H1 (cell line): ENCODE data around the gene PKD2. TPM values are rescaled to one million over a fixed set of nuclear protein-coding genes. Genes with fewer than 3 reads are reported as not detected.

Source experiments
- CTCF ChIA-PET: fragments of 300-600 bp; sonication (Branson Sonifier 250); formaldehyde crosslinking; loops from one replicate; lab custom pipeline; 2021; ENCODE audit not compliant: partially characterized antibody; lab: Charles Lee
- POLR2A ChIA-PET: fragments of 300-600 bp; sonication (Branson Sonifier 250); formaldehyde crosslinking; loops from one replicate; lab custom pipeline; 2021; ENCODE audit warnings: inconsistent platforms; ENCODE audit not compliant: partially characterized antibody; lab: Charles Lee
- DNase-seq, 2 experiments: peaks; one replicate each; pipeline versions ENCODE4 v3.0.0 to v3.0.0-alpha.2; 2010 to 2022; ENCODE audit warnings: low spot score in 2 of 2, low read depth in 1 of 2, mixed read lengths in 1 of 2
- FAIRE-seq: peaks from 2 replicates; lab custom pipeline; 2011; peaks lifted over from hg19 to GRCh38; lab: Jason Lieb, UNC
- H2AFZ ChIP-seq: 2 replicates; pipeline ENCODE4 v1.8.1; 2012; ENCODE audit warnings: low read length, inconsistent platforms
- H2AK5ac ChIP-seq: 2 replicates; pipeline ENCODE4 v1.6.1; 2013; ENCODE audit warnings: low read depth, low read length
- H2BK120ac ChIP-seq: replicated peaks from 2 replicates; pipeline ENCODE3; 2013; ENCODE audit warnings: low read depth, low read length, inconsistent platforms
- H2BK12ac ChIP-seq: 2 replicates; pipeline ENCODE4 v1.6.1; 2013; ENCODE audit warnings: low read depth, low read length
- H2BK15ac ChIP-seq: 2 replicates; pipeline ENCODE4 v1.6.1; 2013; ENCODE audit warnings: low read length
- H2BK20ac ChIP-seq: 2 replicates; pipeline ENCODE4 v1.6.1; 2013; ENCODE audit warnings: low read length
- H2BK5ac ChIP-seq: 2 replicates; pipeline ENCODE4 v1.6.1; 2013; ENCODE audit warnings: low read depth, low read length
- H3K14ac ChIP-seq: 2 replicates; pipeline ENCODE4 v1.6.1; 2013; ENCODE audit warnings: inconsistent platforms; ENCODE audit not compliant: insufficient read length
- H3K18ac ChIP-seq: 2 replicates; pipeline ENCODE4 v1.6.1; 2013; ENCODE audit warnings: low read length; ENCODE audit errors: extremely low read depth
- H3K23ac ChIP-seq: 2 replicates; pipeline ENCODE4 v1.6.1; 2013; ENCODE audit warnings: inconsistent platforms; ENCODE audit not compliant: insufficient read length
- H3K23me2 ChIP-seq: 2 replicates; pipeline ENCODE4 v1.6.1; 2013; ENCODE audit warnings: low read depth, low read length
- H3K27ac ChIP-seq: 2 replicates; pipeline ENCODE4 v1.6.1; 2011; ENCODE audit warnings: low read depth, low read length, inconsistent platforms
- H3K27me3 ChIP-seq, 4 experiments: replicated peaks in 1 of 4; 1 replicate in 1 of 4; 2 replicates in 3 of 4; pipeline versions ENCODE4 v1.6.1 to v1.8.1; 2011 to 2013; ENCODE audit warnings: low read length in 3 of 4, mild to moderate bottlenecking in 3 of 4, inconsistent platforms in 2 of 4, mixed read lengths in 2 of 4, moderate library complexity in 1 of 4; ENCODE audit not compliant: control insufficient read depth in 3 of 4, insufficient read depth in 3 of 4; ENCODE audit errors: extremely low read depth in 1 of 4
- H3K36me3 ChIP-seq, 4 experiments: 2 replicates each; pipeline versions ENCODE4 v1.6.1 to v1.8.1; 2011 to 2013; ENCODE audit warnings: mild to moderate bottlenecking in 4 of 4, low read length in 3 of 4, moderate library complexity in 2 of 4, control low read depth in 1 of 4, inconsistent platforms in 1 of 4; ENCODE audit not compliant: insufficient read depth in 4 of 4, control insufficient read depth in 2 of 4
- H3K4ac ChIP-seq: replicated peaks from 2 replicates; pipeline ENCODE3; 2013; ENCODE audit warnings: low read length, low read depth, mixed read lengths, inconsistent platforms; ENCODE audit not compliant: insufficient read length
- H3K4me1 ChIP-seq, 4 experiments: replicated peaks in 1 of 4; 1 replicate in 1 of 4; 2 replicates in 3 of 4; pipeline versions ENCODE4 v1.6.1 to v1.8.1; 2011 to 2013; ENCODE audit warnings: low read length in 3 of 4, inconsistent platforms in 2 of 4, mixed read lengths in 1 of 4; ENCODE audit not compliant: insufficient read depth in 4 of 4, control insufficient read depth in 3 of 4
- H3K4me2 ChIP-seq, 2 experiments: 2 replicates each; pipeline versions ENCODE4 v1.6.1 to v1.8.1; 2011 to 2013; ENCODE audit warnings: low read depth in 2 of 2, low read length in 2 of 2, control low read depth in 1 of 2, inconsistent platforms in 1 of 2, mild to moderate bottlenecking in 1 of 2; ENCODE audit not compliant: insufficient read depth in 1 of 2
- H3K4me3 ChIP-seq, 4 experiments: fragments of 200-600, 300-600 bp in 1 of 4; sonication (generic), shearing (Covaris generic), sonication (Bioruptor Twin) in 1 of 4; 2 replicates each; pipeline versions ENCODE4 v1.5.1 to v1.8.1; 2011 to 2016; ENCODE audit warnings: low read length in 4 of 4, low read depth in 3 of 4, control low read depth in 2 of 4, inconsistent platforms in 2 of 4, mild to moderate bottlenecking in 2 of 4, mixed read lengths in 1 of 4, moderate library complexity in 1 of 4; ENCODE audit not compliant: insufficient read depth in 2 of 4; ENCODE audit errors: extremely low read depth in 1 of 4
- H3K56ac ChIP-seq: replicated peaks from 2 replicates; pipeline ENCODE3; 2013; ENCODE audit warnings: low read depth, mild to moderate bottlenecking, mixed read lengths, low read length, inconsistent platforms; ENCODE audit not compliant: insufficient read length
- H3K79me1 ChIP-seq: 2 replicates; pipeline ENCODE4 v1.6.1; 2013; ENCODE audit warnings: low read depth, low read length, control low read depth
- H3K79me2 ChIP-seq, 2 experiments: 2 replicates each; pipeline versions ENCODE4 v1.6.1 to v1.8.1; 2012 to 2013; ENCODE audit warnings: low read length in 2 of 2, mild to moderate bottlenecking in 2 of 2, inconsistent platforms in 1 of 2; ENCODE audit not compliant: insufficient read depth in 2 of 2, control insufficient read depth in 1 of 2
- H3K9ac ChIP-seq, 4 experiments: replicated peaks in 1 of 4; 1 replicate in 1 of 4; 2 replicates in 3 of 4; pipeline versions ENCODE4 v1.6.1 to v1.8.1; 2011 to 2013; ENCODE audit warnings: low read depth in 3 of 4, low read length in 3 of 4, control low read depth in 2 of 4, mild to moderate bottlenecking in 2 of 4, moderate library complexity in 2 of 4, inconsistent platforms in 1 of 4; ENCODE audit errors: extremely low read depth in 1 of 4
- H3K9me3 ChIP-seq, 2 experiments: 2 replicates each; pipeline versions ENCODE4 v1.6.1 to v1.8.1; 2012 to 2013; ENCODE audit warnings: mild to moderate bottlenecking in 2 of 2, moderate library complexity in 2 of 2, control low read depth in 1 of 2, inconsistent platforms in 1 of 2, low read depth in 1 of 2, low read length in 1 of 2, mixed read lengths in 1 of 2; ENCODE audit not compliant: insufficient read depth in 2 of 2
- H4K20me1 ChIP-seq, 2 experiments: replicated peaks in 1 of 2; 2 replicates each; pipeline versions ENCODE3 to v1.8.1; 2011 to 2013; ENCODE audit warnings: inconsistent platforms in 2 of 2, low read length in 2 of 2, mild to moderate bottlenecking in 1 of 2; ENCODE audit not compliant: insufficient read depth in 2 of 2, control insufficient read depth in 1 of 2
- H4K5ac ChIP-seq: 2 replicates; pipeline ENCODE4 v1.6.1; 2013; ENCODE audit warnings: low read length, low read depth, mixed read lengths, inconsistent platforms; ENCODE audit not compliant: insufficient read length
- H4K8ac ChIP-seq: 2 replicates; pipeline ENCODE4 v1.8.0; 2013; ENCODE audit warnings: mild to moderate bottlenecking, moderate library complexity, low read length, inconsistent platforms; ENCODE audit not compliant: insufficient read depth; ENCODE audit errors: extremely low read depth
- H4K91ac ChIP-seq: replicated peaks from 2 replicates; pipeline ENCODE3; 2013; ENCODE audit warnings: low read length, mixed read lengths, inconsistent platforms; ENCODE audit not compliant: insufficient read length
- CREB1 ChIP-seq: IDR thresholded peaks from 2 replicates; pipeline ENCODE4 v1.6.1; 2012; ENCODE audit warnings: inconsistent platforms
- EZH2 ChIP-seq: fragments of 200-600 bp; sonication (generic); IDR thresholded peaks from 2 replicates; pipeline ENCODE4 v1.7.1; 2012; ENCODE audit warnings: low read depth, mild to moderate bottlenecking, moderate library complexity, low read length, inconsistent platforms; ENCODE audit not compliant: severe bottlenecking
- HDAC2 ChIP-seq, 2 experiments: fragments of 300-600 bp in 1 of 2; sonication (generic) in 1 of 2; IDR thresholded peaks; 2 replicates each; pipeline ENCODE4 v1.6.1; 2011 to 2012; ENCODE audit warnings: low read depth in 2 of 2, low read length in 2 of 2, mild to moderate bottlenecking in 2 of 2, moderate library complexity in 2 of 2, borderline replicate concordance in 1 of 2, inconsistent platforms in 1 of 2
- MAFK ChIP-seq: IDR thresholded peaks from 2 replicates; pipeline ENCODE4 v1.6.1; 2012; ENCODE audit warnings: low read depth, mild to moderate bottlenecking, improper control_type of control experiment, low read length
- NANOG ChIP-seq: IDR thresholded peaks from 2 replicates; pipeline ENCODE4 v1.6.1; 2011; ENCODE audit warnings: low read length, low read depth, mild to moderate bottlenecking, inconsistent platforms; ENCODE audit not compliant: insufficient read depth, poor library complexity, severe bottlenecking
- NRF1 ChIP-seq: IDR thresholded peaks from 2 replicates; pipeline ENCODE4 v1.6.1; 2011; ENCODE audit warnings: mild to moderate bottlenecking, low read depth, low read length, improper control_type of control experiment
- POLR2A ChIP-seq, 2 experiments: IDR thresholded peaks; 1 replicate in 1 of 2; 2 replicates in 1 of 2; pipeline ENCODE4 v1.6.1; 2011; ENCODE audit warnings: low read depth in 2 of 2, low read length in 2 of 2, mild to moderate bottlenecking in 2 of 2; ENCODE audit errors: control extremely low read depth in 1 of 2
- POLR2AphosphoS5 ChIP-seq: IDR thresholded peaks from 2 replicates; pipeline ENCODE4 v1.6.1; 2011; ENCODE audit warnings: low read depth, low read length
- SP2 ChIP-seq: IDR thresholded peaks from 2 replicates; pipeline ENCODE4 v1.6.1; 2012; ENCODE audit warnings: mild to moderate bottlenecking, low read length, inconsistent platforms
- SUZ12 ChIP-seq: fragments of 200-600 bp; sonication (generic); IDR thresholded peaks from 2 replicates; pipeline ENCODE4 v1.6.1; 2012; ENCODE audit warnings: mild to moderate bottlenecking, inconsistent platforms, low read length, moderate library complexity, mixed read lengths
- TEAD4 ChIP-seq: IDR thresholded peaks from 2 replicates; pipeline ENCODE4 v1.6.1; 2012; ENCODE audit warnings: low read depth, low read length, inconsistent platforms, mixed read lengths
- WGBS, 2 experiments: shearing (Covaris generic) in 1 of 2; methylation state at CpG; one replicate each; pipeline versions ENCODE4 v1.1.6 to v1.1.7; 2013 to 2015; ENCODE audit warnings: low lambda C conversion rate in 2 of 2, mixed read lengths in 2 of 2, inconsistent platforms in 1 of 2, low coverage in 1 of 2, missing lambda C conversion rate in 1 of 2; ENCODE audit not compliant: insufficient replicate concordance in 2 of 2, insufficient coverage in 1 of 2, insufficient read length in 1 of 2; ENCODE audit errors: extremely low coverage in 1 of 2, missing lambda C conversion rate in 1 of 2; 5-methylcytosine and 5-hydroxymethylcytosine counted together
- polyA plus RNA-seq, 7 experiments: library from polyadenylated mRNA; depleted of rRNA in 3 of 7; stranded (reverse) in 5 of 7; unstranded in 2 of 7; fragments of >200 nt in 5 of 7; fragments of 200-250 nt in 2 of 7; gene quantifications; 1 replicate in 5 of 7; 2 replicates in 1 of 7; 4 replicates in 1 of 7; pipeline versions ENCODE4 v1.2.1 to v1.2.3, GENCODE V29; 2011 to 2013; ENCODE audit warnings: missing spikeins in 2 of 7, mixed read lengths in 2 of 7
- total RNA-seq: library from RNA; stranded (reverse); fragmentation: NEBNext Ultra II Directional; extraction: Animal tissue kit (Norgen Biotek cat#: 25700); gene quantifications from 2 replicates; pipeline ENCODE4 v1.2.1, GENCODE V29; 2021
- TF ChIP-seq, protein P1 (sequence below): IDR thresholded peaks from 2 replicates; pipeline ENCODE4 v1.6.1; 2011; ENCODE audit warnings: low read length, improper control_type of control experiment

PKD2 gene
- total and polyA plus RNA-seq, 2 of the 8 experiments (the other 6 are each of a cell fraction or from before 2014, with no cell fraction given), result 16.0 to 32.0 TPM

DNA sequence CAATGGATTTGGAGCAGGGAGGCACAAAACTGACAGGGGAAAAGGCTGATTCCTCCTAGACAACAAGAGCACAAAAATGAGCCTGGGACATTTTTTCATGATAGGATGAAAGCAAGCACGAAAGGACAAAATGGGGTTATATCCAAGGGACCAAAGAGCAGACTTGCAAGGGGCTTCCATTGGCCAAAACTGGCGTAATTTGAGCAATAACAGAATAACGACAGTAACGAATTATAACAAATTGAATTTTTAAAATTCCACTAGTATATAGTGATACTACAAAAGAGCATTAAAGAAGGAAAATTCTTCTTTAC is 21.6 kb upstream of the PKD2 start:
- Histone ChIP-seq H3K27ac (no peak overlapping the region), H4K5ac (no peak overlapping the region), H4K8ac (no peak overlapping the region), H2BK15ac (no peak overlapping the region), H2BK120ac (no peak overlapping the region), H4K91ac (no peak overlapping the region), H3K79me1 (no peaks in the 10 kb centered on the region), H3K9me3 (no peaks in the 10 kb centered on the region), H3K14ac (no peak overlapping the region), H3K56ac (no peak overlapping the region), H3K4ac (no peak overlapping the region), H2AFZ (peak overlapping the region; percentile 48; the same call in 1 of the 2 replicates), H3K23me2 (no peaks in the 10 kb centered on the region), H2AK5ac (no peak overlapping the region), H3K4me3 (no peak overlapping the region), H3K4me2 (no peak overlapping the region), H2BK20ac (no peak overlapping the region), H3K4me1 (peaks cover 0 to 5% (median under 1%) of the 10 kb centered on the region in 4 experiments; a peak in 3 of 7 replicates), H4K20me1 (no peaks in the 10 kb centered on the region), H2BK12ac (no peak overlapping the region), H3K23ac (no peak overlapping the region), H3K18ac (no peak overlapping the region), H3K9ac (no peak overlapping the region), H2BK5ac (no peak overlapping the region), H3K27me3 (no peaks in the 10 kb centered on the region), H3K79me2 (no peaks in the 10 kb centered on the region), H3K36me3 (no peaks in the 10 kb centered on the region)
- ChIA-PET POLR2A (interaction anchor here (1.0 to 1.8 kb wide), 7 partner anchors 12 to 84 kb away, joined by 3 to 6 read pairs (median 4); no protein-coding TSS in a partner anchor), CTCF (interaction anchor here (0.7 to 3.7 kb wide), 26 partner anchors 8 to 226 kb away, joined by 3 to 22 read pairs (median 4); partner anchors contain the start of gene SPP1)
- DNase-seq (no peak), FAIRE-seq (no peak)
- WGBS, 2 experiments, result 57% methylated on average over 4 of the region's 4 CpGs; no CpG with 5 or more reads in 1 of the 2 experiments
- TF ChIP-seq NANOG (no peak), SUZ12 (no peak), CREB1 (no peak), POLR2A (IDR thresholded peaks at IDR 0.05; ENCODE audit: control extremely low read depth in 1 of 2, low read depth in 2 of 2, low read length in 2 of 2) (no peak), HDAC2 (IDR thresholded peaks at IDR 0.05; ENCODE audit: borderline replicate concordance in 1 of 2, low read depth in 2 of 2, low read length in 2 of 2) (no peak), NRF1 (no peak), MAFK (no peak), TEAD4 (no peak), SP2 (no peak), POLR2AphosphoS5 (no peak), EZH2 (no peak)
- TF ChIP-seq, protein P1, sequence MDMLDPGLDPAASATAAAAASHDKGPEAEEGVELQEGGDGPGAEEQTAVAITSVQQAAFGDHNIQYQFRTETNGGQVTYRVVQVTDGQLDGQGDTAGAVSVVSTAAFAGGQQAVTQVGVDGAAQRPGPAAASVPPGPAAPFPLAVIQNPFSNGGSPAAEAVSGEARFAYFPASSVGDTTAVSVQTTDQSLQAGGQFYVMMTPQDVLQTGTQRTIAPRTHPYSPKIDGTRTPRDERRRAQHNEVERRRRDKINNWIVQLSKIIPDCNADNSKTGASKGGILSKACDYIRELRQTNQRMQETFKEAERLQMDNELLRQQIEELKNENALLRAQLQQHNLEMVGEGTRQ, result no peak
